ENCODE measurements around the gene COPG2.

The COPG2 gene

GRCh38 chr7:130674456-130674855 is 5.9 kb upstream of the COPG2 start:
- TF ChIP-seq EZH2phosphoT487 (IDR thresholded peaks at IDR 0.05; ENCODE audit: borderline replicate concordance, low read length): no peak
- no peak for TF ChIP-seq CTCF (IDR thresholded peaks at IDR 0.05; ENCODE audit: low read depth, low read length, poor library complexity, severe bottlenecking)
- H3K9me3 ChIP-seq (ENCODE audit: control insufficient read depth, insufficient read depth, low read length): no peaks in the 10 kb centered on the region

GRCh38 chr7:130673066-130673465 is 4.5 kb upstream of the COPG2 start:
- H3K27me3 ChIP-seq (ENCODE audit: control insufficient read depth, low read length): no peaks in the 10 kb centered on the region
- no peak overlapping the region for H3K27ac ChIP-seq (ENCODE audit: low read depth, low read length)
- TF ChIP-seq EZH2phosphoT487 (IDR thresholded peaks at IDR 0.05; ENCODE audit: borderline replicate concordance, low read length): no peak
- no peak for TF ChIP-seq CTCF (IDR thresholded peaks at IDR 0.05; ENCODE audit: low read depth, low read length, poor library complexity, severe bottlenecking)
- no peak overlapping the region for H3K4me3 ChIP-seq (ENCODE audit: low read length)
- H3K36me3 ChIP-seq (ENCODE audit: control insufficient read depth, low read length): no peaks in the 10 kb centered on the region
- no peaks in the 10 kb centered on the region for H4K20me1 ChIP-seq (ENCODE audit: control insufficient read depth, insufficient read depth, low read depth, low read length)
- no peaks in the 10 kb centered on the region for H3K9me3 ChIP-seq (ENCODE audit: control insufficient read depth, insufficient read depth, low read length)
- peaks cover 10% of the 10 kb centered on the region for H3K4me1 ChIP-seq (ENCODE audit: control insufficient read depth, low read length)
- H3K9me2 ChIP-seq (replicated peaks; ENCODE audit: control insufficient read depth, low read length): no peaks in the 10 kb centered on the region
- H3F3A ChIP-seq (ENCODE audit: control insufficient read depth, insufficient read depth): no peaks in the 10 kb centered on the region
- H3K79me2 ChIP-seq (ENCODE audit: control insufficient read depth, low read length): no peaks in the 10 kb centered on the region
- no peak overlapping the region for H3K4me2 ChIP-seq (ENCODE audit: low read length)

More at GRCh38 chr7:130674456-130674855, 5.9 kb upstream of the COPG2 start:
- Histone ChIP-seq H3K4me3 (ENCODE audit: low read length) (no peak overlapping the region), H3K79me2 (ENCODE audit: control insufficient read depth, low read length) (no peaks in the 10 kb centered on the region), H3F3A (ENCODE audit: control insufficient read depth, insufficient read depth) (no peaks in the 10 kb centered on the region), H3K36me3 (ENCODE audit: control insufficient read depth, low read length) (no peaks in the 10 kb centered on the region), H3K4me2 (ENCODE audit: low read length) (no peak overlapping the region), H3K4me1 (ENCODE audit: control insufficient read depth, low read length) (peaks cover 4% of the 10 kb centered on the region), H3K27ac (ENCODE audit: low read depth, low read length) (no peak overlapping the region), H4K20me1 (ENCODE audit: control insufficient read depth, insufficient read depth, low read depth, low read length) (no peaks in the 10 kb centered on the region), H3K9me2 (replicated peaks; ENCODE audit: control insufficient read depth, low read length) (no peaks in the 10 kb centered on the region), H3K27me3 (ENCODE audit: control insufficient read depth, low read length) (no peaks in the 10 kb centered on the region)

- Histone ChIP-seq H4K20me1 (ENCODE audit: control insufficient read depth, insufficient read depth, low read depth, low read length) (no peaks in the 10 kb centered on the region), H3K79me2 (ENCODE audit: control insufficient read depth, low read length) (no peaks in the 10 kb centered on the region; the same call in 1 of the 2 replicates), H3F3A (ENCODE audit: control insufficient read depth, insufficient read depth) (0 out of 2 replicates have a peak, but pooled peaks cover 3% of the 10 kb centered on the region), H3K4me2 (ENCODE audit: low read length) (no peak overlapping the region), H3K36me3 (ENCODE audit: control insufficient read depth, low read length) (no peaks in the 10 kb centered on the region), H3K4me1 (ENCODE audit: control insufficient read depth, low read length) (peaks cover 18% of the 10 kb centered on the region), H3K9me3 (ENCODE audit: control insufficient read depth, insufficient read depth, low read length) (no peaks in the 10 kb centered on the region), H3K27me3 (ENCODE audit: control insufficient read depth, low read length) (no peaks in the 10 kb centered on the region), H3K4me3 (ENCODE audit: low read length) (no peak overlapping the region), H3K27ac (ENCODE audit: low read depth, low read length) (no peak overlapping the region), H3K9me2 (replicated peaks; ENCODE audit: control insufficient read depth, low read length) (no peaks in the 10 kb centered on the region)
- TF ChIP-seq EZH2phosphoT487 (IDR thresholded peaks at IDR 0.05; ENCODE audit: borderline replicate concordance, low read length): no peak
- no peak for TF ChIP-seq CTCF (IDR thresholded peaks at IDR 0.05; ENCODE audit: low read depth, low read length, poor library complexity, severe bottlenecking)
Measured at GRCh38 chr7:130672146-130672545, 3.6 kb upstream of the COPG2 start.
